Suprapubic skin (tissue), 4 donors: ENCODE results near the gene C14orf132. TPM values are rescaled to one million over a fixed set of nuclear protein-coding genes. Genes with fewer than 3 reads are reported as not detected.

Experiments
- DNase-seq, 2 donors: peaks; one replicate each; pipeline ENCODE4 v3.0.0-alpha.2; 2019; ENCODE audit warnings: low spot score in 2 of 2
- H3K27ac ChIP-seq: fragments of 200-600 bp; sonication (generic); one replicate; pipeline ENCODE4 v1.5.1; 2019
- H3K27me3 ChIP-seq: fragments of 200-600 bp; sonication (generic); one replicate; pipeline ENCODE4 v1.5.1; 2019
- H3K36me3 ChIP-seq: fragments of 200-600 bp; sonication (generic); one replicate; pipeline ENCODE4 v1.5.1; 2019
- H3K4me1 ChIP-seq: fragments of 200-600 bp; sonication (generic); one replicate; pipeline ENCODE4 v1.5.1; 2019
- H3K4me3 ChIP-seq: fragments of 200-600 bp; sonication (generic); one replicate; pipeline ENCODE4 v1.5.1; 2019; ENCODE audit warnings: mild to moderate bottlenecking
- H3K9me3 ChIP-seq: fragments of 200-600 bp; sonication (generic); one replicate; pipeline ENCODE4 v1.5.1; 2019
- CTCF ChIP-seq, 2 donors: fragments of 200-600 bp in 1 of 2; fragments of 450-650 bp in 1 of 2; sonication (generic) in 1 of 2; IDR thresholded peaks; one replicate each; pipeline ENCODE4 v1.5.1; 2016 to 2019; ENCODE audit warnings: antibody characterized with exemption in 2 of 2, mild to moderate bottlenecking in 1 of 2, moderate library complexity in 1 of 2
- EP300 ChIP-seq: sonication (generic); formaldehyde crosslinking; IDR thresholded peaks from one replicate; pipeline ENCODE4 v1.6.1; 2017; ENCODE audit warnings: antibody characterized with exemption
- POLR2A ChIP-seq, 2 donors: fragments of 450-650 bp; IDR thresholded peaks; one replicate each; pipeline ENCODE4 v1.6.1; 2017; ENCODE audit warnings: antibody characterized with exemption in 2 of 2, mild to moderate bottlenecking in 2 of 2, moderate library complexity in 2 of 2
- POLR2AphosphoS5 ChIP-seq, 3 donors: sonication (generic); formaldehyde crosslinking; IDR thresholded peaks; one replicate each; pipeline ENCODE4 v1.6.1; 2017; ENCODE audit warnings: antibody characterized with exemption in 3 of 3
- WGBS: methylation state at CpG from one replicate; pipeline ENCODE4 v1.1.5; 2018; 5-methylcytosine and 5-hydroxymethylcytosine counted together
- total RNA-seq, 4 donors: library from RNA; depleted of rRNA; stranded (reverse); fragments of >200 nt; gene quantifications; one replicate each; pipeline ENCODE4 v1.1.0, GENCODE V29; 2016

Gene C14orf132
- total RNA-seq, 4 donors from 2014 or later = 16.2 to 34.4 (median 27.9) TPM

- no peak overlapping the region for H3K27ac ChIP-seq
- no peaks in the 10 kb centered on the region for H3K9me3 ChIP-seq
- no peaks in the 10 kb centered on the region for H3K27me3 ChIP-seq
- DNase-seq = no peak
- H3K36me3 ChIP-seq = no peaks in the 10 kb centered on the region
- H3K4me3 ChIP-seq = no peak overlapping the region
- WGBS = 90% methylated on average over 2 of the region's 2 CpGs
- H3K4me1 ChIP-seq = peaks cover 30% of the 10 kb centered on the region
- TF ChIP-seq EP300 = no peak
- no peak for TF ChIP-seq POLR2AphosphoS5 (IDR thresholded peaks at IDR 0.05)
- no peak for TF ChIP-seq CTCF (IDR thresholded peaks at IDR 0.05)
- TF ChIP-seq POLR2A (IDR thresholded peaks at IDR 0.05) = no peak
Observed at GRCh38 chr14:96054661-96055060, 15.5 kb downstream of the C14orf132 start.

GRCh38 chr14:96055065-96055752, 16.0 kb downstream of the C14orf132 start:
- Histone ChIP-seq H3K36me3 (no peaks in the 10 kb centered on the region), H3K4me3 (no peak overlapping the region), H3K27me3 (no peaks in the 10 kb centered on the region), H3K27ac (no peak overlapping the region), H3K4me1 (peaks cover 28% of the 10 kb centered on the region), H3K9me3 (no peaks in the 10 kb centered on the region)
- WGBS = 89% methylated on average over 11 of the region's 12 CpGs
- TF ChIP-seq EP300 = no peak
- DNase-seq = no peak

- Histone ChIP-seq H3K4me3 (no peak overlapping the region), H3K27me3 (no peaks in the 10 kb centered on the region), H3K36me3 (no peaks in the 10 kb centered on the region), H3K27ac (no peak overlapping the region), H3K9me3 (no peaks in the 10 kb centered on the region), H3K4me1 (peaks cover 23% of the 10 kb centered on the region)
- 69% methylated on average over 10 of the region's 10 CpGs for WGBS
- TF ChIP-seq EP300 = no peak
- no peak for TF ChIP-seq CTCF (IDR thresholded peaks at IDR 0.05)
- TF ChIP-seq POLR2AphosphoS5 (IDR thresholded peaks at IDR 0.05) = no peak
- no peak for TF ChIP-seq POLR2A (IDR thresholded peaks at IDR 0.05)
- no peak for DNase-seq
Observed at GRCh38 chr14:96055753-96056508, 16.8 kb downstream of the C14orf132 start.

GRCh38 chr14:96056509-96057422, 17.6 kb downstream of the C14orf132 start:
- WGBS = 78% methylated on average over 7 of the region's 7 CpGs
- H3K9me3 ChIP-seq = no peaks in the 10 kb centered on the region
- H3K4me3 ChIP-seq = no peak overlapping the region
- H3K27me3 ChIP-seq = no peaks in the 10 kb centered on the region
- TF ChIP-seq CTCF (IDR thresholded peaks at IDR 0.05) = no peak
- TF ChIP-seq EP300 = no peak
- TF ChIP-seq POLR2AphosphoS5 (IDR thresholded peaks at IDR 0.05) = no peak
- H3K27ac ChIP-seq = no peak overlapping the region
- peaks cover 23% of the 10 kb centered on the region for H3K4me1 ChIP-seq
- no peaks in the 10 kb centered on the region for H3K36me3 ChIP-seq
- DNase-seq = no peak

GRCh38 chr14:96057738-96058137, 18.6 kb downstream of the C14orf132 start:
- Histone ChIP-seq H3K4me1 (peaks cover 23% of the 10 kb centered on the region), H3K36me3 (no peaks in the 10 kb centered on the region), H3K9me3 (no peaks in the 10 kb centered on the region), H3K27me3 (no peaks in the 10 kb centered on the region), H3K27ac (no peak overlapping the region), H3K4me3 (no peak overlapping the region)
- no peak for TF ChIP-seq CTCF (IDR thresholded peaks at IDR 0.05)
- TF ChIP-seq POLR2A (IDR thresholded peaks at IDR 0.05) = no peak
- TF ChIP-seq EP300 = no peak
- no peak for TF ChIP-seq POLR2AphosphoS5 (IDR thresholded peaks at IDR 0.05)
- WGBS = 88% methylated on average over 9 of the region's 9 CpGs
- DNase-seq = no peak
